MCF 10A (cell line): ENCODE measurements around the gene ZNF526. TPM values are rescaled to one million over a fixed set of nuclear protein-coding genes. Genes with fewer than 3 reads are reported as not detected.

Experiments used
- BruUV-seq: library from RNA; stranded (reverse); fragments of 400-500 nt; replicated peaks from 2 replicates; lab custom pipeline; 2021; lab: Mats Ljungman, UMichigan
- CTCF ChIA-PET: fragments of 300-600 bp; sonication (Branson Sonifier 250); formaldehyde crosslinking; extraction: SDS; loops from one replicate; lab custom pipeline; 2021; ENCODE audit warnings: antibody characterized with exemption, inconsistent platforms; lab: Yijun Ruan, JAX
- POLR2A ChIA-PET: fragments of 300-600, 350-650 bp; sonication (Branson Sonifier 250); formaldehyde crosslinking; extraction: SDS; loops from one replicate; lab custom pipeline; 2020; ENCODE audit warnings: antibody characterized with exemption, inconsistent platforms; lab: Yijun Ruan, JAX
- DNase-seq: peaks from one replicate; pipeline ENCODE4 v3.0.0-alpha.2; 2018; ENCODE audit not compliant: unreplicated experiment
- H3K27ac Mint-ChIP-seq: one replicate; pipeline ENCODE4 v1.8.0; 2022; ENCODE audit warnings: mild to moderate bottlenecking, low read depth, mixed read lengths; ENCODE audit not compliant: unreplicated experiment
- H3K27me3 Mint-ChIP-seq: one replicate; pipeline ENCODE4 v1.8.0; 2022; ENCODE audit warnings: mixed read lengths; ENCODE audit not compliant: insufficient read depth, unreplicated experiment
- H3K36me3 Mint-ChIP-seq: one replicate; pipeline ENCODE4 v1.8.0; 2022; ENCODE audit warnings: mild to moderate bottlenecking, moderate library complexity, mixed read lengths; ENCODE audit not compliant: insufficient read depth, unreplicated experiment
- H3K4me1 Mint-ChIP-seq: one replicate; pipeline ENCODE4 v1.8.0; 2022; ENCODE audit warnings: mixed read lengths; ENCODE audit not compliant: insufficient read depth, unreplicated experiment
- H3K4me3 Mint-ChIP-seq: one replicate; pipeline ENCODE4 v1.8.0; 2022; ENCODE audit warnings: mild to moderate bottlenecking, moderate library complexity, mixed read lengths; ENCODE audit not compliant: unreplicated experiment
- H3K9me3 Mint-ChIP-seq: one replicate; pipeline ENCODE4 v1.8.0; 2022; ENCODE audit warnings: mixed read lengths; ENCODE audit not compliant: unreplicated experiment
- CTCF ChIP-seq: fragments of 200-600 bp; IDR thresholded peaks from one replicate; pipeline ENCODE4 v1.8.0; 2022; ENCODE audit warnings: antibody characterized with exemption, mild to moderate bottlenecking; ENCODE audit not compliant: unreplicated experiment
- intact Hi-C: fragments of 100-400 bp; cut with micrococcal nuclease; formaldehyde crosslinking; loops from 2 replicates; pipeline ENCODE4 v1.14.1; 2022
- total RNA-seq: library from RNA; stranded (reverse); gene quantifications from 2 replicates; pipeline ENCODE4 v1.2.3, GENCODE V29; 2022

ZNF526 gene
- total RNA-seq, 1 experiment from 2014 or later: 12.3 TPM

DNA sequence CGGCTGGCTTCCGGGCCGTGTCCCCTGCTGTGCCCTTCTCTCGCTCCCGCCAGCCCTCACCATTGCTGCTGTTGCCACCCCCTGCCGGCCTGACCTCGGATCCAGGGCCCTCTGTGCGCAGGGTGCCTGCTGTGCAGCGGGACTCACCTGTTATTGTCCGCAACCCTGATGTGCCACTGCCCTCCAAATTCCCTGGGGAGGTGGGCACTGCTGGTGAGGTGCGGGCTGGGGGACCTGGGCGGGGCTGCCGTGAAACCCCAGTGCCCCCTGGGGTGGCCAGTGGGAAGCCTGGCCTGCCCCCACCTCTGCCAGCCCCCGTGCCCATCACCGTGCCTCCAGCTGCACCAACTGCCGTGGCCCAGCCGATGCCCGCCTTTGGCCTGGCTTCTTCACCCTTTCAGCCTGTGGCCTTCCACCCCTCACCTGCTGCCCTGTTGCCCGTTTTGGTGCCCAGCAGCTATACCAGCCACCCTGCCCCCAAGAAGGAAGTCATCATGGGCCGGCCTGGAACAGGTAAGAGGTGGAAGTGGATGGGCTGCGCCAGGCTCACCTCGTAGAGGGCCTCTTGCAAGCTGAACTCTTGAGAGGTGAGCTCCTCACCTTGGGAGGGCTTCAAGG, 54.1 kb downstream of the ZNF526 start:
- ChIA-PET CTCF (interaction anchor here (0.6 to 1.3 kb wide), 5 partner anchors 22 to 146 kb away, joined by 3 to 4 read pairs (median 3); no protein-coding TSS in a partner anchor), POLR2A (interaction anchor here (0.8 to 1.5 kb wide), 2 partner anchors 24 to 31 kb away, joined by 5 to 6 read pairs; partner anchors contain the start of gene GSK3A)
- BruUV-seq: no TSS peak
- Mint-ChIP-seq H3K27me3 (no peaks in the 10 kb centered on the region), H3K36me3 (peaks cover 50% of the 10 kb centered on the region), H3K9me3 (no peaks in the 10 kb centered on the region), H3K4me3 (no peak overlapping the region), H3K4me1 (peaks cover 49% of the 10 kb centered on the region), H3K27ac (no peak overlapping the region)
- intact Hi-C loops: no loop called here
- DNase-seq: no peak
- TF ChIP-seq CTCF: no peak

DNA sequence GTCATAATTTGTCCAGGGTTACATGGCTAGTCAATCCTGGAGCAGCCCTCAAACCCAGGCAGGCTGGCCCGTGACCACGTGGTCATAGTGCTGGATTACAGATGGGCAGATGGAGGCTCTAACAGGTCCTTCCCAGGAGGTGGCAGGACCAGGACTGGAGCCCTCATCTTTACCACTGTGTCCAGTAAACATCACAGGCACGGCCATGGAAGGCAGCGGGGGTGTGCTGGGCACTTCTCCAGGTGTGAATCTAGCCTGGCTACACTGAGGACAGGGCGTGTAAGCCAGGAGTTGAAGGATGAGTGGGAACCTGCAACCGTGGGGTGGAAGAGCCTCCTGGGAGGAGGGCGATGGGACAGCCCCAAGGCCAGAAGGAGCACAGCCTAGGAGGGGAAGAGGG, 55.0 kb downstream of the ZNF526 start:
- no peak for TF ChIP-seq CTCF
- ChIA-PET CTCF (interaction anchor here (0.9 to 1.3 kb wide), 2 partner anchors 30 to 147 kb away, joined by 3 to 4 read pairs; no protein-coding TSS in a partner anchor), POLR2A (interaction anchor here (0.7 to 1.5 kb wide), 3 partner anchors 10 to 32 kb away, joined by 3 to 6 read pairs (median 5); partner anchors contain the start of gene GSK3A)
- no peak for DNase-seq
- peak overlapping the region; percentile 50 for H3K27ac Mint-ChIP-seq
- no peaks in the 10 kb centered on the region for H3K9me3 Mint-ChIP-seq
- peak overlapping the region; percentile 57 for H3K4me3 Mint-ChIP-seq
- H3K27me3 Mint-ChIP-seq: no peaks in the 10 kb centered on the region
- H3K36me3 Mint-ChIP-seq: peaks cover 50% of the 10 kb centered on the region
- no TSS peak for BruUV-seq
- intact Hi-C loops: no loop called here
- H3K4me1 Mint-ChIP-seq: peaks cover 46% of the 10 kb centered on the region

- no peaks in the 10 kb centered on the region for H3K27me3 Mint-ChIP-seq
- DNase-seq: no peak
- H3K4me1 Mint-ChIP-seq: peaks cover 42% of the 10 kb centered on the region
- no peak for TF ChIP-seq CTCF
- ChIA-PET CTCF (interaction anchor here (1.3 kb wide), 1 partner anchor 30 kb away, joined by 4 read pairs; no protein-coding TSS in a partner anchor), POLR2A (interaction anchor here (0.7 to 1.5 kb wide), 2 partner anchors 10 to 32 kb away, joined by 3 to 6 read pairs; partner anchors contain the start of gene GSK3A)
- no peaks in the 10 kb centered on the region for H3K9me3 Mint-ChIP-seq
- intact Hi-C loops: no loop called here
- H3K4me3 Mint-ChIP-seq: peak overlapping the region; percentile 57
- H3K36me3 Mint-ChIP-seq: peaks cover 50% of the 10 kb centered on the region
- peak overlapping the region; percentile 50 for H3K27ac Mint-ChIP-seq
- BruUV-seq: no TSS peak
Observed at GRCh38 chr19:42275517-42275916, 55.4 kb downstream of the ZNF526 start.

DNA sequence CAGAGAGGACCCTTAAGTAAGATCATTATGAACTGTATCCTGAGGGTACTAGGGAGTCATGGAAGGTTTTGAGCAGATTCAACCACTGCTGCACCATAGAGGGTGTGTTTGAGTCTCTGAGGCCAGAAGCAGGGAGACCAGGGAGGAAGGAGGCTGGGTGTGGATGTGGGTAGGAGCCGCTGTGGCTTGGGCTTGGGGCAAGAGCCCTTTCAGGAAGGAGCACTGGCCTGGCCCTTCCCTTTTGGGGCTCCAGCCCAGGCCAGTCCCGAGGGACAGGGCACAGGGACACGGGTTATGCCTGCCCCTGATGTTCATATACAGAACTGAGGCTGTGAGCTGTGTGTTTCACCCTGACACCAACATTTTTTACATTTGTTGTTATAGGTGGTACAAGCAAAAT, 56.2 kb downstream of the ZNF526 start:
- Mint-ChIP-seq H3K36me3 (peaks cover 46% of the 10 kb centered on the region), H3K9me3 (no peaks in the 10 kb centered on the region), H3K27me3 (no peaks in the 10 kb centered on the region), H3K4me3 (peak overlapping the region; percentile 32), H3K27ac (peak overlapping the region; percentile 50), H3K4me1 (peaks cover 35% of the 10 kb centered on the region)
- no peak for DNase-seq
- no peak for TF ChIP-seq CTCF
- CTCF ChIA-PET: interaction anchor here (0.8 to 7.2 kb wide), 2 partner anchors 31 to 161 kb away, joined by 3 to 145 read pairs; partner anchors contain the start of gene GSK3A
- intact Hi-C loops: no loop called here
- no TSS peak for BruUV-seq
- POLR2A ChIA-PET: interaction anchor here (7.5 kb wide), 1 partner anchor 31 kb away, joined by 158 read pairs; the partner anchor contains the start of gene GSK3A
